HUES6 (cell line): Measurements from ENCODE around the gene VASN.
A peak's percentile ranks its signal among the peaks of the same experiment; 100 is the strongest.
"Not testable (repeated sequence)": the region's sequence is repeated elsewhere in the genome, so short reads cannot be mapped to it uniquely, and the experiment has no call there.

Experiments
- H3K27ac ChIP-seq: 2 replicates; pipeline ENCODE4 v1.7.0; 2013; ENCODE audit warnings: low read depth, mild to moderate bottlenecking, low read length, inconsistent platforms
- H3K27me3 ChIP-seq: 2 replicates; pipeline ENCODE4 v1.6.1; 2013; ENCODE audit warnings: low read length; ENCODE audit not compliant: control insufficient read depth, insufficient read depth
- H3K36me3 ChIP-seq: 2 replicates; pipeline ENCODE4 v1.6.1; 2013; ENCODE audit warnings: low read length; ENCODE audit not compliant: control insufficient read depth, insufficient read depth
- H3K4me1 ChIP-seq: 2 replicates; pipeline ENCODE4 v1.6.1; 2013; ENCODE audit warnings: low read length; ENCODE audit not compliant: control insufficient read depth, insufficient read depth
- H3K4me3 ChIP-seq: 2 replicates; pipeline ENCODE4 v1.5.1; 2013; ENCODE audit warnings: low read depth, low read length
- H3K9ac ChIP-seq: one replicate; pipeline ENCODE4 v1.6.1; 2013; ENCODE audit warnings: mild to moderate bottlenecking, low read length
- H3K9me3 ChIP-seq: 2 replicates; pipeline ENCODE4 v1.6.1; 2013; ENCODE audit warnings: low read depth, low read length; ENCODE audit not compliant: control insufficient read depth, insufficient read depth

VASN gene

DNA sequence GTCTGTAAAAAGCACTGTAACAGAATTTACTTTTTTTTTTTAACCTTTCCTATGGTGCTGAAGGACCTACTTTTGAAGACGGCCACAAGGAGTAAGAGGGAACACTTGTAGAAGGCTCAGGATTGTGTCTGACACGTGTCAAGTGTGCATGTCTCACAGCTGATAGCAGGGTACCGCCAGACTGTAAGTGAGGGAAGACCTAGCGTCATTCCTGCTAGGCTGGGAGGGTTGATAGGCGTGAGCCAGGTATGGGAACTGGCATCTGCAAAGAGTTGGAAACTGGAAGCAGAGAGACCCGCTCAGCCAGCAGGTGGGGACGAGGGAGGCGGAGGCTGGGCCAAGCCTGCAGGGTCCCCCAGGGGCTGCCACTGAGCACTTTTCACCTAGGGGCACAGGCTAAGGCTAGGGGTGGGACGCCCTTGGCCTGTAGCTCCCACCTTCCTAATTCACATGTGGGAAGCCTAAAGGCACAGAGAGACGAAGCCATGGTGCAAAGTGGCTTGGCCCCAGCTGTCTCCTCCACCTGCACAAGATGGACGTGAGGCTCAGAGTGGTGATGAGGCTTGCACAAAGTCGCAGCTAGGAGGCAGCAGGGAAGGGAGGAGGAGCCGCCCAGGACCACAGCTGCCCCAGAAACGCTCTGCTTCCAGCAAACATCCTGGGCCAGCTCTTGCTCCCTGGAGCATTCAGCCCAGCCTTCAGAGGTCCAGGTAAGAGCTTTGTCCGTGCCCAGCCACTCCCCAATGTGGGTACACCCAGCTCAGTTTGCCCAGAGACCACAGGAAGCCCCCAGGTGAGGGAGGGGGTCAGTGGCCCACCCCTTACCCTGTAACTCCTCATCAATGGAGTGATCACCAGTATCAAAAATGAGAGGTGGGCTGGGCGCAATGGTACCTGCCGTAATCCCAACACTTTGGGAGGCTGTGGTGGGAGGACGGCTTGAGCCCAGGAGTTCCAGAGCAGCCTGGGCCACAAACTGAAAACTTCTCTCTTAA, 18.9 kb downstream of the VASN start:
- Histone ChIP-seq H3K36me3 (peaks cover 10% of the 10 kb centered on the region; the same call in 1 of the 2 replicates), H3K9ac (no peak overlapping the region), H3K27me3 (no peaks in the 10 kb centered on the region), H3K4me3 (no peak overlapping the region), H3K4me1 (peaks cover 58% of the 10 kb centered on the region), H3K9me3 (no peaks in the 10 kb centered on the region), H3K27ac (no peak overlapping the region)

DNA sequence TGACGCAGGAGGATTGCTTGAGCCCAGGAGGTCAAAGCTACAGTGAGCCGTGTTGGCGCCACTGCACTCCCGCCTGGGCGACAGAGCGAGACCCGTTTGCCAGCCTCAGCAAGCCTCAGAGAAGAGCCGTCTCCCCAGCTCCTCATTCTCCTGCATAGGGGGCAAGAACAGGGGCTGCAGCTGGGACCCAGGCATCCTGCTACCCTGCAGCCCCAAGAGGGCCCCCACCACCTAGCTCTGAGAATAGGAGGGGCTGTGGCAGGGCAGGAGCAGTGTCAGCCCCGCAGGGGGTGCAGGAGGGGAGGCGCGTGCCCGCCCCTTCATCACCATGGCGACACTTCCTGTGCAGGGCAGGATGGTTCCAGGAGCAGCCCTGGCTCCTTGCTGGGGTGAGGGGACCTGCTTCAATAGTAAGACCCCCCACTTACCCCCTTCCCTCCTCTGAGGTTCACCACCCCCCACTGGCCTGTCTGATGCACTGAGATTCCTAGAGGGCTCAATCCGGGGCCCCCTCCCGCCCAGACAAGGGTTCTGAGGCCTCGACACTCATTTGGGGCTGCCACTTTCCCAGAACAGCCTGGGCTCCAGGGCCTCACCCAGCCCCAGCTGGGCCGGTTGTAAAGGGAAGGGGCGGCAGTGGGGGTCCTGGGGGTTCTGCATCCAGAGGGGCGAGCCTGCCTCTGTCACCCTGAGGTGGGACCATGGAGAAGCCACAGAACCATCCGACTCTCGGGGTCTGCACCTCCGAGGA, 20.2 kb downstream of the VASN start:
- Histone ChIP-seq H3K27ac (peak overlapping the region; percentile 93), H3K4me1 (peaks cover 58% of the 10 kb centered on the region), H3K9me3 (no peaks in the 10 kb centered on the region), H3K27me3 (no peaks in the 10 kb centered on the region), H3K4me3 (peak overlapping the region; percentile 16; the same call in 1 of the 2 replicates), H3K9ac (peak overlapping the region; percentile 38), H3K36me3 (peaks cover 12% of the 10 kb centered on the region; the same call in 1 of the 2 replicates)

DNA sequence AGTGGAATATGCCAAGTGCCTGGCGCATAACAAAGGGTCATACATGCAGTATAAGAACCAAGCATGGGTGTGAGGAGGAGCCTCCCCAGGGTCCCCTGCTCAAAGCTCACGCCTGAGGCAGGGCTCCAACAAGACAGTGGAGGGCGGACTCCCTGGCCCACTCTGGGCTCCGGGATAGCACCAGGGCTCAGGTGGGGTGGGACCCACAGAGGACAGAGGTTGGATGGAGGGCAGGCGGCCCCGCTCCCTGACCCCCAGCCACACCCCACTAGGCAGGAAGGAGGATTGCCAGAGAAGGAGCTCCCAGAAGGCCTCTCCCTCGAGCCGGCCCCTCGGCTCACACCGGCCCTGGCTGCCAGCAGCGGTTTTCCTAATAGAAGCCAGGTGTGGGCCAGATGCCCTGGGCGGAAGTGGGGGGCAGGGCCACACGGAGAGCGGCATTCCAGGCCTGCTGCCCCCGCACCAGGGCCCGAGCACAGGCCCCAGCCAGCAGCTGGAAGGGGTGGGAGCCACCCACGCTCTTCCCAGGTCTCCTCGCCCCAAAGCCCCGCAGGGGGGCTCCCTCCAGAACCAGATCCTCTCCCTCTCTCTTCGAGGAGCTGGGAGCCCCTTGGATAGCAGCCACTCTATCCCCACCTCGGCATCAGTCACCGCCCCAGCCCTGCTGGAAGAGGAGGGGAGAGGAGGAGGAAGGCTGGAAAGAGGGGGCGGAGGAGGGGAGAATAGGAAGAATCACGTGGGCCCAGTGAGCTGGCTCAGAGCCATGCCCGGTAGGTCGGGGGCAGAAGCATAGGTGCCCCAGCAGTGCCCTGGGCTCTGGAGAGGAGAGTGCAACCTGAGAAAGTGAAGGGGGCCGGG, 21.0 kb downstream of the VASN start:
- no peaks in the 10 kb centered on the region for H3K27me3 ChIP-seq
- H3K4me3 ChIP-seq = peak overlapping the region; percentile 16; the same call in 1 of the 2 replicates
- peak overlapping the region; percentile 93 for H3K27ac ChIP-seq
- H3K36me3 ChIP-seq = peaks cover 10% of the 10 kb centered on the region; the same call in 1 of the 2 replicates
- peaks cover 58% of the 10 kb centered on the region for H3K4me1 ChIP-seq
- H3K9me3 ChIP-seq = no peaks in the 10 kb centered on the region
- peak overlapping the region; percentile 38 for H3K9ac ChIP-seq

DNA sequence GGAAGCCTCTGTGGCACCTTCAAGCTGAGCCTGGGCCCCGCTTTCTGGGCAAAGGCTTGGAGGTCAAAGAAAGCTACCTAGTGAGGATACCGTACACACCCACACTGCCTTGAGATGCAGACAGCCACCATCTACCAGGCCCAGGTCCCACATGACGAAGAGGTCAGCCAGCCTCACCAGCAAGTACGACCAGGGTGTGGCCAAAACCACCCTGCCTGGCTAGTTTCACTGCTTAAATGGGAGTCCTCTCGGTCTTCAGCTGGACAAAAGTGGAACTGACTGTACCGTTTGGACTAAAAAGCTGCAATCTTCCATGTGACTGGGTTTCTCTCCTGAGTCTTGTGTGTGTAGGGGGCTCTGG, 21.6 kb downstream of the VASN start:
- H3K4me3 ChIP-seq = no peak overlapping the region
- no peaks in the 10 kb centered on the region for H3K9me3 ChIP-seq
- H3K27me3 ChIP-seq = no peaks in the 10 kb centered on the region
- peaks cover 53% of the 10 kb centered on the region for H3K4me1 ChIP-seq
- H3K9ac ChIP-seq = peak overlapping the region; percentile 38
- peaks cover 8% of the 10 kb centered on the region; the same call in 1 of the 2 replicates for H3K36me3 ChIP-seq
- H3K27ac ChIP-seq = peak overlapping the region; percentile 93

GRCh38 chr16:4393850-4394249, 22.2 kb downstream of the VASN start:
- H3K9me3 ChIP-seq, H3K36me3 ChIP-seq, H3K27me3 ChIP-seq, H3K27ac ChIP-seq, H3K9ac ChIP-seq, H3K4me3 ChIP-seq: not testable (repeated sequence)
- peaks cover 46% of the 10 kb centered on the region for H3K4me1 ChIP-seq

DNA sequence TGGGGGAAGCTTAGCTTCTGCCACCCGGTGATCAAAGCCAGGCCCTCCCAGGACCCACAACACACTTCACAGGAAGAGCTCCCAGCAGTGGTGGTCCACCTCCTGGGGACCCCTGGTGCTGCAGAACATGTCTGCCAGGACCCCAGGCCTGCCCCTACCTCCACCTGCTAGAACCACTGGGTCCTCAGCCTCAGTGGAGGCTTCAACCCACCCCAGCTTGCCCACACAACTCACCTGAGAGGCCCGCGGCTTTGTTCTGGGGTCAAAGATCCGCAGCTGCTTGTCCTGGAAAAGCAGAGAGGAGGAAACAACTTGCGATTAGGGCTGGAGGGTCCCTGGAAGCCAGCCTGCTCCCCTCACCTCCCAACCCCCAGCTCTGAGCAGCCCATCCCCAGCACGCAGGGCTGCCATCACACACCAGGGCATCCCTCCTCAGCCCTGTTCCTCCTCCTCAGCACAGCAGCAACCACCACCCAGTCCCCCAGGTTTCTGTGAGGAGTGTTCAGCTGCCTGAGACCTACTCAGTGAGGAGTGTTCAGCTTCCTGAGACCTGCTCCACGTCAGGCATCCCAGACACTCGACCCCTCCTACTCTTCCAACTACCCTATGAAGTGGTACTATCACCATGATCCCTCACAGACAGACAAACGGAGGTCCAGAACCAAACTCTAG, 23.5 kb downstream of the VASN start:
- Histone ChIP-seq H3K4me1 (peaks cover 33% of the 10 kb centered on the region), H3K9ac (peak overlapping the region; percentile 29), H3K4me3 (no peak overlapping the region), H3K36me3 (peaks cover 8% of the 10 kb centered on the region; the same call in 1 of the 2 replicates), H3K9me3 (no peaks in the 10 kb centered on the region), H3K27me3 (no peaks in the 10 kb centered on the region), H3K27ac (no peak overlapping the region)

DNA sequence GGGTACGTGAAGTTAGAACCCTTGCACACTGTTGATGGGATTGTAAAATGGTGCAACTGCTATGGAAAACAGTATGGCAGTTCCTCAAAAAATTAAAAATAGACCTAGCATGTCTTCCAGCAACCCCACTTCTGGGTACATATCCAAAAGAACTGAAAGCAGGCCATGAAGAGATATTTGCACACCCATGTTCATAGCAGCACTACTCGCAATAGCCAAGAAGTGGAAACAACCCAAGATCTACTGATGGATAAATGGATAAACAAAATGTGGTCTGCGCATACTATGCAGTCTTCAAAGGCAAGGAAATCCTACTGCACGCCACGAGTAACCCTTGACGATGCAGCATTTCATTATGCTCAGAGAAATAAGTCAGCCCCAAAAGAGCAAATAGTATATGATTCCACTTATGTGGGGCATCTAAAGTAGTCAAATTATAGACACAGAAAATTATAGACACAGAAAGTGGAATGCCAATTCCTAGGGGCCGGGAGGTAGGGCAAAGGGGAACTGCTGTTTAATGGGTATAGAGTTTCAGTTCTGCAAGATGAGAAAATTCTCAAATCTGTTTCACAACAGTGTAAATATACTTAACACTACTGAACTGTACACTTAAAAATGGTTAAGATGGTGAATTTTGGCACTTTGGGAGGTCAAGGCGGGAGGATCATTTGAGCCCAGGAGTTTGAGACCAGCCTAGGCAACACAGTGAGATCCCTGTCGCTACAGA, 27.5 kb downstream of the VASN start:
- Histone ChIP-seq H3K9ac (no peak overlapping the region), H3K36me3 (peaks cover 12% of the 10 kb centered on the region; the same call in 1 of the 2 replicates), H3K27ac (no peak overlapping the region), H3K27me3 (no peaks in the 10 kb centered on the region), H3K9me3 (no peaks in the 10 kb centered on the region), H3K4me1 (peaks cover 4% of the 10 kb centered on the region; the same call in 1 of the 2 replicates), H3K4me3 (no peak overlapping the region)

- H3K9ac ChIP-seq = no peak overlapping the region
- H3K36me3 ChIP-seq = peaks cover 8% of the 10 kb centered on the region; the same call in 1 of the 2 replicates
- no peak overlapping the region for H3K27ac ChIP-seq
- H3K4me1 ChIP-seq = peaks cover 7% of the 10 kb centered on the region
- no peaks in the 10 kb centered on the region for H3K9me3 ChIP-seq
- H3K27me3 ChIP-seq = no peaks in the 10 kb centered on the region
- H3K4me3 ChIP-seq = no peak overlapping the region
These were observed 29.4 kb downstream of the VASN start for GRCh38 chr16:4401094-4401501.

DNA sequence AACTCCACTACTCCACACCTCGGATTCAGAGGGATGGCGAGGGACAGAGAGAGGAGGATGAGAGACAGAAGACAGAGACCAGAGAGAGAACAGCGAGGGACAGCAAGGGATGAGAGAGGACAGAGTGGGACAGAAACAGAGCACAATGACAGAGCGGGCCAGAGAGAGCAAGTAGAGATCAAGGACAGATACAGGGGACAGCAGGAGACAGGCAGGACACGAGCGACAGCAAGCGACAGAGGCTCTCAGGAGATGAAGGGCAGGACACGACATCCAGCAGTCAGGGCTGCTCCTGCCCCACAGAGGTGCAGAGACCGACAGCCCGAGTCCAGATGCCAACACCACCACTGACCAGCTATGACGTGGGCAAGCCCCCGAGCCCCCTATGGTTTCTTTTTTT, 29.9 kb downstream of the VASN start:
- no peak overlapping the region for H3K27ac ChIP-seq
- H3K9ac ChIP-seq = no peak overlapping the region
- H3K36me3 ChIP-seq = peaks cover 8% of the 10 kb centered on the region; the same call in 1 of the 2 replicates
- H3K9me3 ChIP-seq = no peaks in the 10 kb centered on the region
- peaks cover 7% of the 10 kb centered on the region for H3K4me1 ChIP-seq
- H3K27me3 ChIP-seq = no peaks in the 10 kb centered on the region
- no peak overlapping the region for H3K4me3 ChIP-seq
